ENCODE data around the gene GNS. TPM values are rescaled to one million over a fixed set of nuclear protein-coding genes. Genes with fewer than 3 reads are reported as not detected.

Gene GNS
- total RNA-seq, 1 experiment from 2014 or later = 57.5 TPM

GRCh38 chr12:64773386-64773785 is 14.2 kb upstream of the GNS start:
- intact Hi-C loops (cut with micrococcal nuclease; ENCODE audit: unreplicated experiment) = no loop called here
- BruUV-seq (replicated peaks) = no TSS peak
- no peak for DNase-seq (ENCODE audit: low spot score)
- Histone ChIP-seq H3K4me3 (ENCODE audit: low read depth, low read length, poor library complexity, severe bottlenecking) (no peak overlapping the region), H3K27me3 (replicated peaks; ENCODE audit: insufficient read depth, low read depth, low read length, poor library complexity) (peaks cover 10% of the 10 kb centered on the region), H3K36me3 (ENCODE audit: insufficient read depth, low read length, poor library complexity, severe bottlenecking) (no peaks in the 10 kb centered on the region), H3K27ac (ENCODE audit: low read depth, low read length, poor library complexity, severe bottlenecking) (no peak overlapping the region), H3K9me3 (ENCODE audit: low read depth, low read length, poor library complexity, severe bottlenecking) (peaks cover 6% of the 10 kb centered on the region), H3K4me1 (ENCODE audit: insufficient read depth, low read length, poor library complexity, severe bottlenecking) (no peaks in the 10 kb centered on the region)
- ChIA-PET POLR2A (ENCODE audit: low non-redundant PET) (no interaction called here), CTCF (no interaction called here)
- TF ChIP-seq EZH2 (IDR thresholded peaks at IDR 0.05; ENCODE audit: borderline replicate concordance, low read depth, low read length, poor library complexity, severe bottlenecking) (no peak), CTCF (conservative IDR thresholded peaks at IDR 0.05; ENCODE audit: low read depth, low read length) (no peak)

- Histone ChIP-seq H3K4me1 (ENCODE audit: insufficient read depth, low read length, poor library complexity, severe bottlenecking) (no peaks in the 10 kb centered on the region), H3K27me3 (replicated peaks; ENCODE audit: insufficient read depth, low read depth, low read length, poor library complexity) (no peaks in the 10 kb centered on the region), H3K27ac (ENCODE audit: low read depth, low read length, poor library complexity, severe bottlenecking) (no peak overlapping the region), H3K9me3 (ENCODE audit: low read depth, low read length, poor library complexity, severe bottlenecking) (no peaks in the 10 kb centered on the region), H3K4me3 (ENCODE audit: low read depth, low read length, poor library complexity, severe bottlenecking) (no peak overlapping the region), H3K36me3 (ENCODE audit: insufficient read depth, low read length, poor library complexity, severe bottlenecking) (no peaks in the 10 kb centered on the region)
- BruUV-seq (replicated peaks) = no TSS peak
- intact Hi-C loops (cut with micrococcal nuclease; ENCODE audit: unreplicated experiment) = no loop called here
- ChIA-PET CTCF (no interaction called here), POLR2A (ENCODE audit: low non-redundant PET) (no interaction called here)
- DNase-seq (ENCODE audit: low spot score) = no peak
- TF ChIP-seq EZH2 (IDR thresholded peaks at IDR 0.05; ENCODE audit: borderline replicate concordance, low read depth, low read length, poor library complexity, severe bottlenecking) (no peak), CTCF (conservative IDR thresholded peaks at IDR 0.05; ENCODE audit: low read depth, low read length) (no peak)
Measured at GRCh38 chr12:64767495-64767894, 8.3 kb upstream of the GNS start.

- H3K4me3 ChIP-seq (ENCODE audit: low read depth, low read length, poor library complexity, severe bottlenecking) = no peak overlapping the region
- intact Hi-C loops (cut with micrococcal nuclease; ENCODE audit: unreplicated experiment) = no loop called here
- H3K27me3 ChIP-seq (replicated peaks; ENCODE audit: insufficient read depth, low read depth, low read length, poor library complexity) = no peaks in the 10 kb centered on the region
- H3K4me1 ChIP-seq (ENCODE audit: insufficient read depth, low read length, poor library complexity, severe bottlenecking) = no peaks in the 10 kb centered on the region
- H3K27ac ChIP-seq (ENCODE audit: low read depth, low read length, poor library complexity, severe bottlenecking) = no peak overlapping the region
- H3K9me3 ChIP-seq (ENCODE audit: low read depth, low read length, poor library complexity, severe bottlenecking) = no peaks in the 10 kb centered on the region
- POLR2A ChIA-PET (ENCODE audit: low non-redundant PET) = no interaction called here
- no peak for TF ChIP-seq CTCF (conservative IDR thresholded peaks at IDR 0.05; ENCODE audit: low read depth, low read length)
- no peak for TF ChIP-seq EZH2 (IDR thresholded peaks at IDR 0.05; ENCODE audit: borderline replicate concordance, low read depth, low read length, poor library complexity, severe bottlenecking)
- CTCF ChIA-PET = no interaction called here
- H3K36me3 ChIP-seq (ENCODE audit: insufficient read depth, low read length, poor library complexity, severe bottlenecking) = no peaks in the 10 kb centered on the region
- BruUV-seq (replicated peaks) = no TSS peak
- no peak for DNase-seq (ENCODE audit: low spot score)
Measured at GRCh38 chr12:64760808-64761573, 1.8 kb upstream of the GNS start.

Measured in A673 (cell line).